Measurements from ENCODE around the gene DAPK2. TPM values are rescaled to one million over a fixed set of nuclear protein-coding genes. Genes with fewer than 3 reads are reported as not detected.

DAPK2 gene
- polyA plus RNA-seq, 2 of the 4 experiments (the other 2 are of a cell fraction), result 3.1 to 4.8 TPM

DNA sequence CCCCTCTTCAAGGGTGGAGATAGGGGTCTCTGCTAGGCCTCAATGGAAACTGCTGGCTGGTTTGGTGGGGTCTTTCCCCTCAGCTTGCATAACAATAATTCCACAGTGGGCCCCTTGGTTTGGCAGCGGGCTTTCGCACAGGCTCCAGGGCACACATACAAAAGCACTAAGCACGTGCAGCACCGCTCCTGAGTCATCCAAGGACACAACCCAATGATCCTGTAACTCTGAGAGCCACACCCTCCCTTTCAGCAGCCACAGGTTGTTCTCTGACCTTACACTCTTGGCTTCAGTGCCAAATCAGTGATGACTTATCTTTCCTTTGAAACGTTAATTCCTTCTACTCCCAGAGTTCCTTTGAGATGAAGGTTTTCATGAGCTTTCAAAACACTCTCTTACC is 41.7 kb downstream of the DAPK2 start:
- DNase-seq (ENCODE audit: low read depth in 1 of 2, low spot score in 1 of 2) (peak; percentile 52 to 81), ATAC-seq (peak; percentile 54 to 78; a peak in 5 of 6 replicates), FAIRE-seq (peak; percentile 70)
- CTCF ChIA-PET, result interaction anchor here (0.9 to 4.2 kb wide), 4 partner anchors 19 to 63 kb away, joined by 3 to 26 read pairs (median 6); partner anchors contain the start of gene DAPK2
- H3K4me2 ChIP-seq, result peak overlapping the region; percentile 50
- H3K9me3 ChIP-seq, result no peaks in the 10 kb centered on the region
- peaks cover 23% of the 10 kb centered on the region for H3K4me1 ChIP-seq
- 48% methylated on average over 5 of the region's 5 CpGs for WGBS (ENCODE audit: missing lambda C conversion rate)
- POLR2A ChIA-PET, result no interaction called here
- no peak overlapping the region for H3K4me3 ChIP-seq
- TF ChIP-seq HDAC2 (IDR thresholded peaks at IDR 0.05), result no peak
- TF ChIP-seq ZFP36 (IDR thresholded peaks at IDR 0.05; ENCODE audit: borderline replicate concordance, partially characterized antibody), result no peak
- TF ChIP-seq BHLHE40 (IDR thresholded peaks at IDR 0.05; ENCODE audit: low read depth, low read length), result peak; percentile 89
- TF ChIP-seq, protein P1, sequence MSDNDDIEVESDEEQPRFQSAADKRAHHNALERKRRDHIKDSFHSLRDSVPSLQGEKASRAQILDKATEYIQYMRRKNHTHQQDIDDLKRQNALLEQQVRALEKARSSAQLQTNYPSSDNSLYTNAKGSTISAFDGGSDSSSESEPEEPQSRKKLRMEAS (IDR thresholded peaks at IDR 0.05), result peak; percentile 59
- TF ChIP-seq EHMT2 (IDR thresholded peaks at IDR 0.05; ENCODE audit: low read depth), result no peak
- TF ChIP-seq, protein P2, sequence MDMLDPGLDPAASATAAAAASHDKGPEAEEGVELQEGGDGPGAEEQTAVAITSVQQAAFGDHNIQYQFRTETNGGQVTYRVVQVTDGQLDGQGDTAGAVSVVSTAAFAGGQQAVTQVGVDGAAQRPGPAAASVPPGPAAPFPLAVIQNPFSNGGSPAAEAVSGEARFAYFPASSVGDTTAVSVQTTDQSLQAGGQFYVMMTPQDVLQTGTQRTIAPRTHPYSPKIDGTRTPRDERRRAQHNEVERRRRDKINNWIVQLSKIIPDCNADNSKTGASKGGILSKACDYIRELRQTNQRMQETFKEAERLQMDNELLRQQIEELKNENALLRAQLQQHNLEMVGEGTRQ (IDR thresholded peaks at IDR 0.05), result 0 out of 2 replicates have a peak, but pooled peaks have one; percentile 31
- TF ChIP-seq, protein P3, sequence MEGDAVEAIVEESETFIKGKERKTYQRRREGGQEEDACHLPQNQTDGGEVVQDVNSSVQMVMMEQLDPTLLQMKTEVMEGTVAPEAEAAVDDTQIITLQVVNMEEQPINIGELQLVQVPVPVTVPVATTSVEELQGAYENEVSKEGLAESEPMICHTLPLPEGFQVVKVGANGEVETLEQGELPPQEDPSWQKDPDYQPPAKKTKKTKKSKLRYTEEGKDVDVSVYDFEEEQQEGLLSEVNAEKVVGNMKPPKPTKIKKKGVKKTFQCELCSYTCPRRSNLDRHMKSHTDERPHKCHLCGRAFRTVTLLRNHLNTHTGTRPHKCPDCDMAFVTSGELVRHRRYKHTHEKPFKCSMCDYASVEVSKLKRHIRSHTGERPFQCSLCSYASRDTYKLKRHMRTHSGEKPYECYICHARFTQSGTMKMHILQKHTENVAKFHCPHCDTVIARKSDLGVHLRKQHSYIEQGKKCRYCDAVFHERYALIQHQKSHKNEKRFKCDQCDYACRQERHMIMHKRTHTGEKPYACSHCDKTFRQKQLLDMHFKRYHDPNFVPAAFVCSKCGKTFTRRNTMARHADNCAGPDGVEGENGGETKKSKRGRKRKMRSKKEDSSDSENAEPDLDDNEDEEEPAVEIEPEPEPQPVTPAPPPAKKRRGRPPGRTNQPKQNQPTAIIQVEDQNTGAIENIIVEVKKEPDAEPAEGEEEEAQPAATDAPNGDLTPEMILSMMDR (IDR thresholded peaks at IDR 0.05), result no peak
- no peak for TF ChIP-seq GATA3 (IDR thresholded peaks at IDR 0.05; ENCODE audit: borderline replicate concordance)
- no peak for TF ChIP-seq HEYL (CRISPR knock-in tag; IDR thresholded peaks at IDR 0.05)
- TF ChIP-seq ZSCAN20 (CRISPR knock-in tag; IDR thresholded peaks at IDR 0.05), result no peak
- no peak for TF ChIP-seq ZNF302 (CRISPR knock-in tag; IDR thresholded peaks at IDR 0.05)
- TF ChIP-seq FOSL2 (IDR thresholded peaks at IDR 0.05), result no peak
- peak; percentile 53; the same call in 1 of the 2 replicates for TF ChIP-seq FOSL2 (CRISPR knock-in tag; IDR thresholded peaks at IDR 0.05)
- TF ChIP-seq, protein P4, sequence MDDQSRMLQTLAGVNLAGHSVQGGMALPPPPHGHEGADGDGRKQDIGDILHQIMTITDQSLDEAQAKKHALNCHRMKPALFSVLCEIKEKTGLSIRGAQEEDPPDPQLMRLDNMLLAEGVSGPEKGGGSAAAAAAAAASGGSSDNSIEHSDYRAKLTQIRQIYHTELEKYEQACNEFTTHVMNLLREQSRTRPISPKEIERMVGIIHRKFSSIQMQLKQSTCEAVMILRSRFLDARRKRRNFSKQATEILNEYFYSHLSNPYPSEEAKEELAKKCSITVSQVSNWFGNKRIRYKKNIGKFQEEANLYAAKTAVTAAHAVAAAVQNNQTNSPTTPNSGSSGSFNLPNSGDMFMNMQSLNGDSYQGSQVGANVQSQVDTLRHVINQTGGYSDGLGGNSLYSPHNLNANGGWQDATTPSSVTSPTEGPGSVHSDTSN (IDR thresholded peaks at IDR 0.05), result no peak
- no peak for TF ChIP-seq RNF2 (IDR thresholded peaks at IDR 0.05; ENCODE audit: borderline replicate concordance, low read depth)
- no peak for TF ChIP-seq KDM1A (IDR thresholded peaks at IDR 0.05; ENCODE audit: low read depth)
- TF ChIP-seq HOXB5 (CRISPR knock-in tag; IDR thresholded peaks at IDR 0.05), result no peak
- 0 out of 2 replicates have a peak, but pooled peaks have one; percentile 27 for TF ChIP-seq MYC (IDR thresholded peaks at IDR 0.05; ENCODE audit: borderline replicate concordance, low read length)
- TF ChIP-seq, protein P5, sequence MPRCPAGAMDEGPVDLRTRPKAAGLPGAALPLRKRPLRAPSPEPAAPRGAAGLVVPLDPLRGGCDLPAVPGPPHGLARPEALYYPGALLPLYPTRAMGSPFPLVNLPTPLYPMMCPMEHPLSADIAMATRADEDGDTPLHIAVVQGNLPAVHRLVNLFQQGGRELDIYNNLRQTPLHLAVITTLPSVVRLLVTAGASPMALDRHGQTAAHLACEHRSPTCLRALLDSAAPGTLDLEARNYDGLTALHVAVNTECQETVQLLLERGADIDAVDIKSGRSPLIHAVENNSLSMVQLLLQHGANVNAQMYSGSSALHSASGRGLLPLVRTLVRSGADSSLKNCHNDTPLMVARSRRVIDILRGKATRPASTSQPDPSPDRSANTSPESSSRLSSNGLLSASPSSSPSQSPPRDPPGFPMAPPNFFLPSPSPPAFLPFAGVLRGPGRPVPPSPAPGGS (IDR thresholded peaks at IDR 0.05), result no peak
- peak overlapping the region; percentile 23 to 43; a peak in 3 of 6 replicates for H3K27ac ChIP-seq

DNA sequence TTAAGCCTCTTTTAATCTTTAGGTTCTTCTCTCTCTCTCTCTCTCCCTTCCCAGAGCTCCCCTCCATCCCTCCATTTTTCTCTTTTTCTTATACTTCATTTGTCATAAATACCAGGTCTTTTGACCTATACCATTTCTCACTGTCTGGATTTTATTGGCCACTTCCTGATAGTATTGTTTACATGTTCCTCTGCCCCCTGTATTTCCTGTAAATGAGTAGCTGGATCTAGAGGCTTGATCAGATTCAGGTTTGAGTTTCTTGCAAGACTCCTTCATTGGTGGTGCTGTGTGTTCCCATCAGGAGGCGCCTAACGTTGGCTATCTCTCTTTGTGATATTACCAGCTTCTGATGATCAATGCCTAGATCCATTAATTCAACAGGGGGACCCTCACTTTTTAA is 42.2 kb downstream of the DAPK2 start:
- H3K9me3 ChIP-seq, result no peaks in the 10 kb centered on the region
- peak; percentile 22 to 36; a peak in 2 of 6 replicates for ATAC-seq
- peak overlapping the region; percentile 50 for H3K4me2 ChIP-seq
- 92% methylated on average over 2 of the region's 2 CpGs for WGBS (ENCODE audit: missing lambda C conversion rate)
- H3K27ac ChIP-seq, result peak overlapping the region; percentile 22 to 43; a peak in 3 of 6 replicates
- no peak for FAIRE-seq
- ChIA-PET POLR2A (no interaction called here), CTCF (interaction anchor here (1.0 to 4.2 kb wide), 5 partner anchors 36 to 252 kb away, joined by 3 to 26 read pairs (median 3); partner anchors contain the start of gene DAPK2)
- peak in 1 of 2 experiments; percentile 29 for DNase-seq (ENCODE audit: low read depth in 1 of 2, low spot score in 1 of 2)
- no peak for TF ChIP-seq TP53 (CRISPR knock-in tag; IDR thresholded peaks at IDR 0.05)
- TF ChIP-seq, protein P6, sequence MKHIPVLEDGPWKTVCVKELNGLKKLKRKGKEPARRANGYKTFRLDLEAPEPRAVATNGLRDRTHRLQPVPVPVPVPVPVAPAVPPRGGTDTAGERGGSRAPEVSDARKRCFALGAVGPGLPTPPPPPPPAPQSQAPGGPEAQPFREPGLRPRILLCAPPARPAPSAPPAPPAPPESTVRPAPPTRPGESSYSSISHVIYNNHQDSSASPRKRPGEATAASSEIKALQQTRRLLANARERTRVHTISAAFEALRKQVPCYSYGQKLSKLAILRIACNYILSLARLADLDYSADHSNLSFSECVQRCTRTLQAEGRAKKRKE (CRISPR knock-in tag; IDR thresholded peaks at IDR 0.05; ENCODE audit: low read depth), result no peak
- no peak for TF ChIP-seq FOSL2 (IDR thresholded peaks at IDR 0.05)
- TF ChIP-seq FOSL2 (CRISPR knock-in tag; IDR thresholded peaks at IDR 0.05), result no peak
- no peak for TF ChIP-seq NR3C1 (IDR thresholded peaks at IDR 0.05)
- TF ChIP-seq HOXB5 (CRISPR knock-in tag; IDR thresholded peaks at IDR 0.05), result no peak
- TF ChIP-seq MYC (IDR thresholded peaks at IDR 0.05; ENCODE audit: borderline replicate concordance, low read length), result no peak
- no peak for TF ChIP-seq KDM5A (IDR thresholded peaks at IDR 0.05)
- TF ChIP-seq CBX8 (IDR thresholded peaks at IDR 0.05), result no peak
- TF ChIP-seq HOXB13 (CRISPR knock-in tag; IDR thresholded peaks at IDR 0.05; ENCODE audit: low read depth), result no peak
- TF ChIP-seq, protein P7, sequence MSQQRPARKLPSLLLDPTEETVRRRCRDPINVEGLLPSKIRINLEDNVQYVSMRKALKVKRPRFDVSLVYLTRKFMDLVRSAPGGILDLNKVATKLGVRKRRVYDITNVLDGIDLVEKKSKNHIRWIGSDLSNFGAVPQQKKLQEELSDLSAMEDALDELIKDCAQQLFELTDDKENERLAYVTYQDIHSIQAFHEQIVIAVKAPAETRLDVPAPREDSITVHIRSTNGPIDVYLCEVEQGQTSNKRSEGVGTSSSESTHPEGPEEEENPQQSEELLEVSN (IDR thresholded peaks at IDR 0.05; ENCODE audit: borderline replicate concordance, low read depth), result no peak
- no peak for TF ChIP-seq RNF2 (IDR thresholded peaks at IDR 0.05; ENCODE audit: borderline replicate concordance, low read depth)
- TF ChIP-seq ZSCAN20 (CRISPR knock-in tag; IDR thresholded peaks at IDR 0.05), result no peak
- no peak for TF ChIP-seq GATA3 (IDR thresholded peaks at IDR 0.05; ENCODE audit: borderline replicate concordance)
- TF ChIP-seq RFX5 (IDR thresholded peaks at IDR 0.05), result no peak
- TF ChIP-seq, protein P8, sequence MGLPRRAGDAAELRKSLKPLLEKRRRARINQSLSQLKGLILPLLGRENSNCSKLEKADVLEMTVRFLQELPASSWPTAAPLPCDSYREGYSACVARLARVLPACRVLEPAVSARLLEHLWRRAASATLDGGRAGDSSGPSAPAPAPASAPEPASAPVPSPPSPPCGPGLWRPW (IDR thresholded peaks at IDR 0.05), result no peak
- TF ChIP-seq CHD4 (IDR thresholded peaks at IDR 0.05; ENCODE audit: borderline replicate concordance), result no peak
- no peak overlapping the region for H3K4me3 ChIP-seq
- peaks cover 23% of the 10 kb centered on the region for H3K4me1 ChIP-seq

All from A549 (cell line).